HG03442 (cell line): ENCODE data around the gene SPAG17.

ENCODE experiments used
- ATAC-seq: cut with Tn5 transposase; IDR thresholded peaks from one replicate; pipeline ENCODE4 v1.9.1; 2021; ENCODE audit warnings: mild to moderate bottlenecking, moderate library complexity; ENCODE audit not compliant: unreplicated experiment

SPAG17 gene

DNA sequence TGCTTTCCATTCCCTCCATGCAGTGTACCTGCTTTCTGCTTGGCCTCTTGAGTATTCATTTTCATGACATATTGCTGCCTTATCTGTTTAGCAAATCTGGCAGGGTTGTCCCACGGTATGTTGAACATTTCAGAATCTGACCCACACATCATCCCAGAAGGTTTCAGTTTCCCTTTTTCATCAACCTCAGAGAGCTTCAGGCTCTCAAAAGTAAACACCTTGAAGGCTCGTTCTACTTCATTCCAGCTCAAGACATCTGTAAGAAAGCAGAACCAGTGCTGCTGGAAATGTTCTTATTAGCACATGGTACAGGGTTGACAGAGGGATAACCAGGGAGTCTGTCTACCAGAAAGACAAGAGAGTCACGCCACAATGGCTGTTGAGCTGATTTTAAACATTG lies 103.6 kb downstream of the SPAG17 start:
- ATAC-seq, result peak; percentile 75

DNA sequence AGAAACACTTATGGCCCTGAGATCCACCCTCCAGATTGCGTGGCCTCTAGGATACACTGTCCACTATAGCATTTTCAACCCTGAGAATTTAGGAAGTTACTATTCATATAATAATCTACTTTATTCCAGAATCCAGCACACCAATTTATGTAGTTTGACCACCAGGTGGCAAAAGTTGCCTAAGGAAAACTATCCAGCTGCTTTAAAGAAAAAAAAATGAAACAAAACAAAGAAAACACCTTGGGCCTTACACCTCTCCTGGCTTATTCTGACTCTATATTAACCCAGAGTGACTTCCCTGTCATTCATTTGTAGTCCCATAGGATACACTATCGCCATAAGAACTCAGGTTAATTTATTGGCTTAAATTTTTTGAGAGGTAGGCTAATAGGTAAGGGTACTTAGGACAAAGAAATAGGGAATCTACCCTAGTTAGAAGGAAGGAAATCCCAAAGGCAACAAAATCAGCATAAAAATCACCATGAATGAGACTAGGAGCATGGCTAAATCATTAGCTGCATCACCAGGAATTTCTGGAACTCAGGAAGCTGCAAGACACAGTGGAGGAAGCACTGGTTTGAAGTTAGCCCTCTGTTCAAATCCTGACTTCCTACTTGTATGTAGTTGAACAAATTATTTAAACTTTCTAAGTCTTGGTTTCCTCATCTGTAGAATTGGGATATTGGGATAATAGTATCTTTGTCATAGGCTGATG lies 107.5 kb downstream of the SPAG17 start:
- ATAC-seq, result no peak

DNA sequence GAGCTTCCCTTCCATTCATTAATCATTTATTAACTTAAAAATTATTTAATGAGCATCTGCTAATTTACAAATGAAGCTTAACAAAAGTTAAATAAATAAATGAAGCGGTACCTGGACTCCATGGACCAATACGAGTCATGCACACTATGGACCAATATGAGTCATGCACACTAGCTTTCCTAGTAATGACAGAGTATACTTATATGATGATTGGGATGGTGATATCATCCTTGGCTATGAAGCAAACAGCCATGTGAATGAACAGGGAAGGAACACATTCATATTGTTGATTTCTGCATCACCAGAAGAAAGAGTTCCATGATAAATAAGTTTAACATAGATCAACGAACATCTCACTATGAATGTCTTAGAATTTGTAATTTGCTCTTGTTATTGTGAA lies 109.9 kb downstream of the SPAG17 start:
- ATAC-seq, result no peak

DNA sequence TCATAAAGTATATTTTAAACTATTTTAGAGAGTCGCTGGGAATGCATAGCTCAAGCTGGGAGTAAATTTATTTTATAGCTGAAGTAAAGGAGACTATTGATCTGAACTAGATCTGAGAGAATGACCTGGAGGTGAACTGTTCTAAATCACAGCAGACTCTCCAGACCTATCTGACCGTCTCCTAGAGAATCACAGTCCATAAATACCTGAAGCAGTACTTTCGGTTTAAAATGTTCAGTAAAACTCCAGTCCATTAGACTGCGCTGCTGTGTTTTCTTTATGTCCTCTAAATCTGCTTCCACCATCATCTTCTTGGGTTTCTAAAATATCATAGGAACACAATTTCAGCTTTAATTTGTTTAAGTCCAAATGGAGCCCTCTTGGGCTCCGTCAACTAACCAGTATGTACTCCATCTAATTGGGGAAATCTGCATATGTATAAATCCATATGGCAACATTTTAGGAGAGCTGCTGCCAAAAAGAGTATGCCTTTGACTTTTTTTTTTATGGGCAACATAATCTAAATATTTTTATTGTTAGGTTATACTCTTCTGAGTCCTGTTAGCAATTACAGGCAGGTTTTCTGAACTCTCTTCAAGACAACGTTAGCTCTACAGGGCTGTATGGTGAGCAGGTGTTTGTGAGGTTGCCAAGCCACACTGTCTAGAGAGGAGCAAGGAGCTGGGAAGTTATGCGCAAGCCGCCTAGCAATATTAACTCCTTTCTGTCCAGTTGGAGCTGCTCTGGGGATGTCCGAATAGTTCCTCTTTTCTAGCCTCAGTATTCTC lies 111.2 kb downstream of the SPAG17 start:
- ATAC-seq, result no peak

DNA sequence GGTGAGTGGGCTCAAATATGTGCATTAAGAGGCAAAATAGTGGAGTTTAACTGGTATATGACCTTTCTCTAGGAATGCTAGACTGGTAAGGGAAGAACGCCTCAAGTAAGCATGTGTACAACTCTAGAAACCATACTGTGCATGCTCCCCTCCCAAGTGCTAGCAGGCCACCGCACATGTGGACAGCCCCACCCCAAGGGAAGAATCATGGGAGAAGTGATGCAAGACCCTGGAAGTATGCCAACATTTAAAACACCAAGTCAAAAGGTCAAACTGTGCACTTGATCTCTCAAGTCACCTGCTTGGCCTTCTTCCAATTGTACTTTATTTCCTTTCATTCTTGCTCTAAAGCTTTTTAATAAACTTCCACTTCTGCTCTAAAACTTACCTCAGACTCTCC lies 135.0 kb downstream of the SPAG17 start:
- ATAC-seq, result no peak

DNA sequence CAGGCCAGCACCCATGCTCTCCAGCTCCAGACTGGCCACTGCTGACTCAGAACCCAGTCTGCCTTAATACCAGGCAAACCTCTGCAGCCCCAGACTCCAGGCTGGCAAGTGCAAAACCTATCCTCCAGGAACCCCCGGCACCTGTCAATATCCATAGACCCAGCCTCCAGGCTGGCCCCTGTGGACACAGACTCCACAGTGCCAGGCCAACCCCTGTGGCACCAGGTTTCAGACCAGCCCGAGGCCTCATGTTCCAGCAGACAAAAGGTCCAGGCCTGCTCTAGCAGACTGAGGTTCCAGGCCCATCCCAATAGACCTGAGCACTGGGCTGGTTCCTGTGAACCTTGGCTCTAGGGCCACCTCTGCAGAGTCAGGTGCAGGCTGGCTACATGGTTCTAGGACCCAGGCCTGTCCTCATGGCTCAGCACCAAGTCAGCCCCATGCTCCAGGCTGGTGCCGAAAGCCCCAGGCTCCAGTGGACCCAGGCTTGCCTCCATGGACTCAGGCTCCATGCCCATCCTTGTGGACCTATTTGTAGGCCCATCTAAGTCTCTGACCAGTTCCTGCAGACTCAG lies 137.3 kb downstream of the SPAG17 start:
- no peak for ATAC-seq

DNA sequence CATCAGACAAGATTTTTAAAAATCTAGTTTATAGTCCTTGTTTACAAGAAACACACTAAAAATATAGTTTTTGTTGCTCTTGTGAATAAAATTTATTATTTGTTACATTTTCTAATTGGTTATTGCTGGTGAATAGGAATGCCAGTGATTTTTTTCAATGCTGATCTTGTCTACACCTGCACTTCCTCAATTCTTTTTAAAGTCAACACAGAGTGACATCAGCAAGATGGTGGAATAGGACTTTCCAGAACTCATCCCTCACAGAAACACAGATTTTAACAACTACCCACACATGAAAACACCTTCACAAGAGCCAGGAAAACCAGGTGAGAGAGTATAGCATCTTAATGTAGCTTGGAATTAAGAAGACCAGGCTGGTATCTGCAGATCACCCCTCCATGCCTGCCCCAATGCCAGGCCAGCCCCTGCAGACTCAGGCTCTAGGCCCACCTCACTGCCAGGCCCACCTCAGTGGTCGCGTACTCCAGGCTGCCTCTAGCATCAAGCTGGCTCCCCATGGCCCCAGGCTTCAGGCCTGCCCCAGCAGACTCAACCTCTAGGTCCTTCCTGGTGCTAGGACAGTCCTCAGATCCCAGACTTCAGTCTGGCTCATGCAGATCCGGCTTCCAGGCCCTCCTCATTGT lies 137.9 kb downstream of the SPAG17 start:
- no peak for ATAC-seq

DNA sequence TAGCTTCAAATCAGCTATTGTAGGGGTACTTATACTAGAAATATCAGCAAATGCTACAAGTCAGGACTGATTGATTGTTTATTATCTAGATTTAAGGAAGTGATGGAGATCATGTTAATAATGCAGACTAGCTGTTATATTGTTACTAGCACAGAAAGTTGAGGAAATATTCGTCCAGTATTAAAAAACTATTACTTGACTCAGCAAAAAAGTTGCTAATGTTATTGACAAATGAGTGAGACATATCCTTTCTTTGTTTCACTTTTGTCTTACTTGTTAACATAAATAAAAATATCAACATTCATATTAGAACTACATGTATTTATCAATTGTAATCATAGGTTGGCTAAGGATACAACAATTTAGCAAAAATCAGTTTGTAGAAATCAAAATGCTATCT lies 141.4 kb downstream of the SPAG17 start:
- no peak for ATAC-seq

DNA sequence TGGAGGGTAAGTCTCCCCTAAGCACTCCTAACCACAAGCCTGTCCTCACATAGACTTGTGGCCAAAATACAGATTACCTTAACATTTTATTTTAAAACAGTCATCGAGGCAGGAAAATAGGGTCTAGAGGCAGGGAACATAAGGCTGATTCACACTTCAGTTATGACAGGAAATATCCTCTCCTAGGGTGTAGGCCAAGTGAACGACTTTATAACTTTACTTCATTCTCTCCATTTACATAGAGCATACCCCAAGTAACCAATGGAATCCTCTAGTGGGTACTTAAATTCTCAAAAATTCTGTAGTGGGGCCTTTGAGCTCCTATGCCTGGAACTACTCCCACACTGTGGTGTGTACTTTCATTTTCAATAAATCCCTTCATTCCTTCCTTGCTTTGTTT lies 142.5 kb downstream of the SPAG17 start:
- no peak for ATAC-seq

DNA sequence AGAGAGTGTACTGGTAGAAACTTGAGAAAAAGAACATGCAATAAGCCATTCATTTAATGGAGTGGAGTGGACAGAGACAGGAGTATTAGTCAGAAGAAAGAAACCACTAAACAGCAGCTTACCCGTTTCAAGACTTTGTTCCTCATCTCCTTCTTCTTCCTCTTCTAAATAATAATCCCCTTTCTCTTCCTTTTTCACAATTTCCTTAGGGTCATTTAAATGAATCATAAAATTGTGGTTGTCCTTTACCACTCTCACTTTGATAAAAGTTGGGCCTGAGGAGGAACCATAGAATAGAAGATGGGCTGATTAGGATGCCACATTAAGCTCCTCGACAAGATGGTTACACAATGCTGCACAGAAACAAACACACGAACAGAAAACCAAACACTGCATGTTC lies 145.9 kb downstream of the SPAG17 start:
- no peak for ATAC-seq

DNA sequence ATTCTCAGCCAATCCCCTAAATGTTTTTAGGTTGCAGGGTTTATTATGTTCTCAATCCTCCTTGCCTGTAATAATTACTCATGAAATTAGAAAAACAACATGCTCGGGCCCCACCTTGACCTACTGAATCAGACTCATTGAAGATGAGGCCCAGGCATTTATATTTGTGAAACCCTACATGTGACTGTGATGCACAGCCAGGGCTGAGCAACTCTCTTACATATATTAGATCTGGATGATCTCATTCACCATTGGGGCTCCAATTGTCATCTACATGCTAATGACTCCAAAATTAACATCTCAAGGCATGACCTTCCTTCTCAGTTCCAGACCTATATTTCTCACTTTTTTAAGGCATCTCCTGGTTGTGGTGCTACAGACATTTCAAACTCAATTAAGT lies 152.1 kb downstream of the SPAG17 start:
- ATAC-seq, result no peak

DNA sequence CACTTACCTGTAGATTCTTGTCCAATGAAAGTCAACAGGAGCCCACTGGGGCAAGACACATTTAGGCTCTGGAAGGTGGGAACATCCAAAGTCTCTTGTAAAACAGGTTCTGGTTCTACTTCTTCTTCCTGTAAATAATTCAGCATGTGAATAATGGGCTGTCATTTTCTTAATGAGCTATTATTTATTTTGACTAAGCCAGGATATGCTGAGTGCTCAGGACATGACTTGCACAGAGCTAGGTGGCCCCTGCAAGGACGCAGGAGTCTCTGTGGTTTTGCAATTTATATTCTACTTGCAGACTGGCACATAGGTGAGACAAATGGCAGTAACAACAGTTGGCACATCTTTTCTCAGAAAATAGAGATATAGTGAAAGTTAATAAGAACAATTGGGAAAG lies 156.8 kb downstream of the SPAG17 start:
- no peak for ATAC-seq

DNA sequence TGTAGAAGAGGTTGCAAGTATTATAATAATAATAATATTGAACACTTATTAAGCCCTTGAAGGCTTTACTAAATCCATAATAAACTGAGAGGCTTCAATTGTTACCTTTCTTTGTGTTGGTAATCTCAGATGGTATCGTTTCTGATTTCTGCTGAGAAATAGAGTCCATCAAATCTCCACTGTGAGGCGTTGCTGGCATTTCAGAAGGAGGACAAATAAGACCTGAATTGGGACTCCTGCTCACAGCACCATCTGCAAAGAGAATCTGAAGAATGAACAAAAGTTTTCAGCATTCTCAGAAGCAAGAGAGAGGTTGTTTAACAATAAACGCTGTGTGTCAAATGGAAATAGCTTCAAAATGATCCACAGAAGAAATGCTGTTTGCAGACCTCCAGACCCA lies 161.8 kb downstream of the SPAG17 start:
- ATAC-seq, result no peak

DNA sequence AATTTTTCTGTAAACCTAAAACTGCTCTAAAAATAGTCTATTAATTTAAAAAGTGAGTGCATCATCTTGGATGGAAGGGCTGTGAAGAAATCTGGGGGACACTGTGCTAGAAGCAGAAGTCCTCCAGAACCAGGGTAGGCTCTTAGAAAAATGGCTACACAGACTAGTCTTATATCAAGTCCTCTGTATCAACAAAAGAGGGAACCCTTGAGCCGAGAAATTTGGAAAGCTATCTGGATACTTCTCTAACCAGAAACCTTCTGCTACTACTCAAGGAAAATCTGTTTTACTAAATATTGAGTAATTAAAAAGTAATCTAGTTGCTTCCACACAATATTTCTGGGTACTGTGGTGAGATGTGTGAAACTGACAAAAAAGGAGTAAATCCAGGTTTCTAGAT lies 163.4 kb downstream of the SPAG17 start:
- ATAC-seq, result no peak

DNA sequence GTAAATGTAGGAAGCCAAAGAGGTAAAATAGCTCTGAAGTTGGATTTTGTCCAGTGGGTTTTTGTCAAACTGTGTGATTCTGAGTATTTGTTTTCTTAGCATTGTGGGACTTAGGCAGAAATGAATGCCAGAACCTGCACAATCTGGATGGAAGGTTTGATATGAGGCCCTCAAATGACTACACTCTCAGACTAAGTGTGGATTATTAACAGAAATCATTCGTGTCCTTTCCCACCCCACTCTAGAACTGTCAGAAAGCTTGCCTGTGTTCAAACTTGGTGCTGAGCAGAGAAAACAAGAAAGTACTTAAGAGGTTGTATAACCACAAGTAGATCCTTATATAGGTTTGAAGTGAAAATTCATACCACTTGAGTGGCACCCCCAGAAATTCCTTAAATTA lies 167.0 kb downstream of the SPAG17 start:
- ATAC-seq, result no peak

DNA sequence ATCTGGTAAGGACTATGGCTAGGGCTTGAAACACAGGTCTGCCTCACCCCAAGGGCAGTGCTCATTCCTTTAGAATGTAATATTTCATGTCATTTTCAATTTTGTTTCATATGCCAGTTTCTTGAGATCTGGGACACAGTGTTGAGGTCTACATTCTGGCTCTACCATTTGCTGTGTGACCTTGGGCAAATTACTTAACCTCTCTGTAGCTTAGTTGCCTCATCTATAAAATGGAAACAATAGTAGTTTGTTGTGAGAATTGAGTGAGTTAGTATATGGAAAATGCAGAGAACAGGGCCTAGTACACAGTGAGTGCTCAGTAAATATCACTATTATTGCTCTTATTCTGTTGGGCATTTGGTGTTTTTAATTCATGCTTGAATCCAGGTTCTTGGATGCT lies 171.1 kb downstream of the SPAG17 start:
- ATAC-seq, result no peak

DNA sequence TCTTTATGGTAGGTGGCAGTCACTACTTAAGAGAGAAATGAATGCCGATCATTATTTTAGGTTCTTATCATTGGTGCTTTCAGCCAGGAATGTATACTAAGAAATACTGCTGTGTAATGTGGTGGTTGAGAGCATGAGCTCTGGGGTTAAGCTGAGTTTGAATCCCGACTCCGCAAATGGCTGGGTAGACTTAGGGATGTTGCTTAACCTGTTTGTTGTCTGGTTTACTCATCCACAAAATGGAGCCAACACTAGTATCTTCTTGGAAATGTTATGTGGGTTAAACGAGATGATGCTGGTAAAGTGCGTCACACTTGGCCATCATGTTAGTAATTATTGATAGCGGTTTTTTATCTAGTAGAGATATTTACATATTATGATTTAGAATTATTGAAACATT lies 171.7 kb downstream of the SPAG17 start:
- no peak for ATAC-seq

DNA sequence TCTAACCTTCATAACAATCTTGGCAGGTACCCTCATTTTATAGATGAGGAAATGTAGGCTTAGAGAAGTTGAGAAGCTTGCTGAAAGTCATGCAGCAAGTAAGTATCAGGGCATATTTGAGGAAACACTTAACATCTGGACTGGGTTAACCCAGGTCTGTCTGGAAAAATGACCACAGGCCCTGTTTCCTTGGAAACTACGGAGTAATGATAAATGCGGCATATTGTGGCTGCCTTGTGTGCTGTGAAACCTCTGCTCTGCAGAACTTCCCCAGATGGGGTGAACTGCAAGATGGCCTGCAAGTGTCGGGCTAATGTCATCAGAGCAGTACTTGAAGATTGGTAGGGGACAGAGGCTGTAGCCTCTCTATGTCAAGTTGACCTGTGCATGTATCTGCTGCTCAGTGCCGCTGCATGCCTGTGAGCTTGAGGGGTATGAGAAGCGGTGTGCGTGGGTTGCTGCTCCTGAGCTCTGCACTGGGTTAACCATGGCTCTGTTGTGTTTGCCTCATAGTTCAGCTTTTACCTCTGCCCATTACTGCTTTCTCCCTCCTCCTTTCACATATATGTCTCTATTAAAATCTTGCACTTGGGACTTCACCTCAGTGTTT lies 172.4 kb downstream of the SPAG17 start:
- no peak for ATAC-seq

DNA sequence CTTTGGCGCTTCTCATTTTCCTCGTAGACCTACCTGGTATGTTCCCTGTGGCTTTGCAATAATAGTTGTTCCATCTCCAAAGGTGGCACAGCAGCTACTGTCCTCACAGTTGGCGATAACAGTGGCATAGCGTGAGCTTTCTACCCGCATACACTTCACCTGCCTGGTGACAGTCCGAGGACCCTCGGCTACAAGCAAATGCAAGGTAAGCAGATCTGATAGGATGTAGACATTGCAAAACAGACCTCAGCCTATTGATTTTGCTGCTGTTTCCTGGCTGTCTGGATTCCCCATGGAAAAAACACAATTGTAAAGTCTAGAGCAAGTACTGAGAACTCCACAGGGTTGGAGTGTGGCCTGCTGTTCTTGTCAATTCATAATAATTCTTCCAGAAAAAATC lies 177.0 kb downstream of the SPAG17 start:
- no peak for ATAC-seq

DNA sequence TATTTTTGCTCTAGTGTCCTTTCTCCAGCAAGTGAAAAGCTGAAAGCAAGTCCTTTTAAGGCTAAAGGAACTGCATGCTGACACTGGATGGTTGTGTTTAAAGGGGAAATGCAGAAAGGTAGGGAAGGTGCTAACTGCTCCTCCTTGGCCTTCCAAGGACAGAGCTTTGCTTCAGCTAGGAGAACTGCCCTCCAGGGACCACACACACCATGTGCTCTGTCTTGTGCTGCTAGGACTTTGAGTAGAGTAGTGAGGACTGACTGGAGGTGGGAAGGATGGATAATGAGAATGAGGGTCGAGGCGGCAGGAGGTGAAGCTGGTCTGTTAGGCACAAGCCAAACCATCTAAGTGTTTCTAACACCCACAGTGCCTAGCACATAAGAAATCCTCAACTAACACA lies 177.6 kb downstream of the SPAG17 start:
- ATAC-seq, result no peak

DNA sequence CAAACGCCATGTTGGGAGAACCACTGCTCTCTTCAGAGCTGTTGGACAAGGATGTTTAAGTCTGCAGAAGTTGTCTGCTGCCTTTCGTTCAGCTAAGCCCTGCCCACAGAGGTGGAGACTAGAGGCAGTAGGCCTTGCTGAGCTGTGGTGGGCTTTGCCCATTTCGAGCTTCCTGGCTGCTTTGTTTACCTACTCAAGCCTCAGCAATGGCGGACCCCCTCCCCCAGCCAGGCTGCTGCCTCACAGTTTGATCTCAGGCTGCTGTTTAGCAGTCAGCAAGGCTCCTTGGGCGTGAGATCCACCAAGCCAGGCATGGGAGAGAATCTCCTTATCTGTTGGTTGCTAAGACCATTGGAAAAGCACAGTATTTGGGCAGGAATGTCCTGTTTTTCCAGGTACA lies 180.7 kb downstream of the SPAG17 start:
- ATAC-seq, result no peak
